Activated CD8-positive, alpha-beta T cell treated with anti-CD3 and anti-CD28 coated beads for 36 hours (primary cell): ENCODE data around the gene MTFMT. TPM values are rescaled to one million over a fixed set of nuclear protein-coding genes. Genes with fewer than 3 reads are reported as not detected.
A peak's percentile ranks its signal among the peaks of the same experiment; 100 is the strongest.
"Not testable (repeated sequence)": the region's sequence is repeated elsewhere in the genome, so short reads cannot be mapped to it uniquely, and the experiment has no call there.

ENCODE experiments used
- ATAC-seq: fragments of 200-7000 bp; cut with Tn5 transposase; one replicate; pipeline ENCODE4 v1.10.0; 2021; ENCODE audit warnings: mild to moderate bottlenecking, moderate library complexity
- CTCF ChIA-PET: fragments of 350-600 bp; sonication (Branson Sonifier 250); formaldehyde crosslinking; loops from one replicate; lab custom pipeline; 2021; ENCODE audit warnings: antibody characterized with exemption; lab: Charles Lee
- POLR2A ChIA-PET: fragments of 350-600 bp; sonication (Branson Sonifier 250); formaldehyde crosslinking; loops from one replicate; lab custom pipeline; 2021; ENCODE audit warnings: antibody characterized with exemption; lab: Charles Lee
- DNase-seq: peaks from one replicate; pipeline ENCODE4 v3.0.0-alpha.2; 2020
- H3K27ac Mint-ChIP-seq: one replicate; pipeline ENCODE4 v1.8.0; 2021; ENCODE audit warnings: mild to moderate bottlenecking, mixed read lengths
- H3K27me3 Mint-ChIP-seq: one replicate; pipeline ENCODE4 v1.8.0; 2021; ENCODE audit warnings: mixed read lengths
- H3K36me3 Mint-ChIP-seq: one replicate; pipeline ENCODE4 v1.8.0; 2021; ENCODE audit warnings: low read depth, mixed read lengths
- H3K4me1 Mint-ChIP-seq: one replicate; pipeline ENCODE4 v1.8.0; 2021; ENCODE audit warnings: low read depth, mixed read lengths
- H3K4me3 Mint-ChIP-seq: one replicate; pipeline ENCODE4 v1.8.0; 2021; ENCODE audit warnings: mild to moderate bottlenecking, moderate library complexity, mixed read lengths
- H3K9me3 Mint-ChIP-seq: one replicate; pipeline ENCODE4 v1.8.0; 2021; ENCODE audit warnings: mixed read lengths
- intact Hi-C: fragments of 100-400 bp; cut with micrococcal nuclease; formaldehyde crosslinking; loops from one replicate; pipeline ENCODE4 v1.10.0; 2022
- total RNA-seq, 2 experiments: library from RNA; stranded (reverse); gene quantifications; one replicate each; pipeline ENCODE4 v1.2.3, GENCODE V29; 2021
- TF ChIP-seq, protein P1 (sequence below): fragments of 200-600 bp; IDR thresholded peaks from one replicate; pipeline ENCODE4 v1.8.0; 2022; ENCODE audit warnings: antibody characterized with exemption, mild to moderate bottlenecking

The MTFMT gene
- total RNA-seq, 2 experiments from 2014 or later, result 19.7 to 21.0 TPM

DNA sequence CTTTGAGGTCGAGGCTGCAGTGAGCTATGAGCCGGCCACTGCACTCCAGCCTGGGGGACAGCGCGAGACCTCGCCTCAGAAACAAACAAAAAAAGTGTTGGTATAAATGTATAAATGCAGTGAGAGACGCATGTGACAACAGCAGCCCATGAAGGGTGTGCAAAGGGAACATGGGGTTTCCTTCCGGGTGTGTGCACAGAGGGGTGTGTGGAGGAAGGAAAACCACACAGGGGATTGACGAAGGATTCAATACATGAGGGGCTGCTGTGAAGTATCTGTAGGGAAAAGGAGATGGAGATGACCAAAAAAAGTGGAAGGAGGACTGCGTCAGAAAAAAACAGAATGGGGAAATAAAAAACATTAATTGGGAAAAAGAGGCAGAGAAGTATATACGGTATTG, 1.1 kb downstream of the MTFMT start:
- Mint-ChIP-seq H3K4me3 (peak overlapping the region; percentile 85), H3K27ac (peak overlapping the region; percentile 75), H3K27me3 (peaks cover 3% of the 10 kb centered on the region), H3K36me3 (peaks cover 29% of the 10 kb centered on the region), H3K9me3 (no peaks in the 10 kb centered on the region), H3K4me1 (peaks cover 16% of the 10 kb centered on the region)
- peak; percentile 10 for DNase-seq
- ATAC-seq, result no peak
- ChIA-PET CTCF (no interaction called here), POLR2A (no interaction called here)
- TF ChIP-seq, protein P1, sequence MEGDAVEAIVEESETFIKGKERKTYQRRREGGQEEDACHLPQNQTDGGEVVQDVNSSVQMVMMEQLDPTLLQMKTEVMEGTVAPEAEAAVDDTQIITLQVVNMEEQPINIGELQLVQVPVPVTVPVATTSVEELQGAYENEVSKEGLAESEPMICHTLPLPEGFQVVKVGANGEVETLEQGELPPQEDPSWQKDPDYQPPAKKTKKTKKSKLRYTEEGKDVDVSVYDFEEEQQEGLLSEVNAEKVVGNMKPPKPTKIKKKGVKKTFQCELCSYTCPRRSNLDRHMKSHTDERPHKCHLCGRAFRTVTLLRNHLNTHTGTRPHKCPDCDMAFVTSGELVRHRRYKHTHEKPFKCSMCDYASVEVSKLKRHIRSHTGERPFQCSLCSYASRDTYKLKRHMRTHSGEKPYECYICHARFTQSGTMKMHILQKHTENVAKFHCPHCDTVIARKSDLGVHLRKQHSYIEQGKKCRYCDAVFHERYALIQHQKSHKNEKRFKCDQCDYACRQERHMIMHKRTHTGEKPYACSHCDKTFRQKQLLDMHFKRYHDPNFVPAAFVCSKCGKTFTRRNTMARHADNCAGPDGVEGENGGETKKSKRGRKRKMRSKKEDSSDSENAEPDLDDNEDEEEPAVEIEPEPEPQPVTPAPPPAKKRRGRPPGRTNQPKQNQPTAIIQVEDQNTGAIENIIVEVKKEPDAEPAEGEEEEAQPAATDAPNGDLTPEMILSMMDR, result no peak
- intact Hi-C loops, result no loop called here

DNA sequence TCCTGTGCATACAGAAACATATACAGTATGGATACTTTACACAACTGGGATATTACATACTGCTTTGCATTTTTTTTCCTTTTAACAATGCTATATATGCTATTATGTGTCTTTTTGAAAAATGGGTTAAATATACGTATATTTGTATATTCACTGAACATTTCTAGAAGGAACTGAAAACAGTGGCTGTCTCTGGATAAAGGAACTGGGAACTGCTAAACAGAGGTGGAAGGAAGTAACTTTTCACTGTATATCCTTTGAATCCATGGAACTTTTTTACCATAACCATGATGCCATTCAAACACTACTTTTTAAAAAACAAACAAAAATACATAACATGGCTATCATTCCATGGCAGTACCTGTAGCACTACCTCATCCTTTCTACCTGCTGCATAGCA, 1.8 kb downstream of the MTFMT start:
- Mint-ChIP-seq H3K4me1 (peaks cover 13% of the 10 kb centered on the region), H3K36me3 (peaks cover 31% of the 10 kb centered on the region), H3K27ac (no peak overlapping the region), H3K9me3 (no peaks in the 10 kb centered on the region), H3K27me3 (peaks cover 3% of the 10 kb centered on the region), H3K4me3 (peak overlapping the region; percentile 85)
- intact Hi-C loops, result no loop called here
- ATAC-seq (no peak), DNase-seq (no peak)
- ChIA-PET POLR2A (no interaction called here), CTCF (no interaction called here)
- TF ChIP-seq, protein P1, result no peak

DNA sequence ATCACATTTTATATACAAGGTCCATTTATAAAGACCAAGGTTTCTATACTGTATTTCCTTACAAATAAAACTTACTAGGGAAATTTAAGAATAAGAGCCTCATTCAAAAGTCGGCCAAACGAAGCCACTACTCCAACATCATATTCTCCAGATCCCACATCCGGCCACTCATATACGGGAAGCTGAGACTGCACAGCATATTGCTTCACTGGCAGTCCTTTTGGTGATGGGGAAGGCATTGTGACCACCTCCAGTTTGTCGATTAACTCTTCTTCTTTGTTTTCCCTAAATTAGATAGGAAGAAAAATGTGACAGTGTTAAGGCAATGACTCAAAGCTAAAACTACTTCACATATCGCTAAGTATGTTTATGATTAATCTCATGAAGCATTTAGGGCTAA, 2.7 kb downstream of the MTFMT start:
- ATAC-seq (no peak), DNase-seq (no peak)
- H3K9me3 Mint-ChIP-seq, result no peaks in the 10 kb centered on the region
- CTCF ChIA-PET, result no interaction called here
- no peak overlapping the region for H3K4me3 Mint-ChIP-seq
- TF ChIP-seq, protein P1, result no peak
- H3K27me3 Mint-ChIP-seq, result peaks cover 3% of the 10 kb centered on the region
- H3K36me3 Mint-ChIP-seq, result peaks cover 31% of the 10 kb centered on the region
- H3K27ac Mint-ChIP-seq, result no peak overlapping the region
- intact Hi-C loops, result no loop called here
- H3K4me1 Mint-ChIP-seq, result peaks cover 13% of the 10 kb centered on the region
- POLR2A ChIA-PET, result no interaction called here

DNA sequence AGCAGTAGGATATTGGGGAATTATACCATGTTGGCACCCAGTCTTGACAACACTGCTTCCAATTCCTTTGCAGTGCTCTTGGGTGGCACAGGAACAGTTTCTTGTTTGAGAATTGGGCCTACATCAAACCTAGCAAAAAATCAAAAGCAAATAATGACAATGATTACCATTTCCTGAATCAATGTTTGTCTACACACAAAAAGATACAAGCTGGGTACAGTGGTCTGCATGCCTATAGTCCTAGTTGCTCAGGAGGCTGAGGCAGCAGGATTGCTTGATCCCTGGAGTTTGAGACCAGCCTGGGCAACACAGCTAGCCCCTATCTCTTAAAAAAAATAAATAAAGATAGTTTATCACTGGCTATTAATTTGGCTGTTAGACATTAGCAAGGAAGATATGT, 8.0 kb downstream of the MTFMT start:
- ATAC-seq, result no peak
- ChIA-PET POLR2A (no interaction called here), CTCF (no interaction called here)
- intact Hi-C loops, result no loop called here
- no peaks in the 10 kb centered on the region for H3K9me3 Mint-ChIP-seq
- H3K27ac Mint-ChIP-seq, result no peak overlapping the region
- no peak for DNase-seq
- H3K4me1 Mint-ChIP-seq, result no peaks in the 10 kb centered on the region
- TF ChIP-seq, protein P1, result no peak
- no peaks in the 10 kb centered on the region for H3K27me3 Mint-ChIP-seq
- no peak overlapping the region for H3K4me3 Mint-ChIP-seq
- H3K36me3 Mint-ChIP-seq, result peaks cover 46% of the 10 kb centered on the region

DNA sequence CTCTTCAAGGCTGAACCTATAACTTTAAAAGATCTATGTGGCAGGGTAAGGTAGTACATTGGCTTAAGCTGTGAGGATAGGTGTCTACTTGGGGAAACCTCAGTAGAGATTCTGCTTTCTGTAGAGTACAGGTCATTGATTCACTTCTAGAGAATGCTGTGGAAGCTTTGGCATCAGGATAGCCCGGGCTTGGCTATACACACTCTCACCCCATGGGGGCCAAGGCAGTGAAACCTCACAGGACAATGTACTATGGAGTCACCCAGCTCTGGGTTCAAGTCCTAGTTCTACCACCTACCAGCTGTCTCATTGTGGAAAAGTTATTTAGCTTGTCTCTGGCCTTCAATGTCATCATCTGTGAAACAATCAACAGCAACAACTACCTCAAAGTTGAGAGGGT, 9.0 kb downstream of the MTFMT start:
- intact Hi-C loops, result no loop called here
- TF ChIP-seq, protein P1, result no peak
- no peak overlapping the region for H3K27ac Mint-ChIP-seq
- no peaks in the 10 kb centered on the region for H3K27me3 Mint-ChIP-seq
- H3K4me3 Mint-ChIP-seq, result no peak overlapping the region
- ATAC-seq, result no peak
- ChIA-PET CTCF (interaction anchor here (0.9 to 1.5 kb wide), 2 partner anchors 26 to 61 kb away, joined by 3 to 4 read pairs; no protein-coding TSS in a partner anchor), POLR2A (interaction anchor here (0.6 kb wide), 1 partner anchor 352 kb away, joined by 3 read pairs; no protein-coding TSS in a partner anchor)
- H3K4me1 Mint-ChIP-seq, result no peaks in the 10 kb centered on the region
- no peak for DNase-seq
- no peaks in the 10 kb centered on the region for H3K9me3 Mint-ChIP-seq
- peaks cover 44% of the 10 kb centered on the region for H3K36me3 Mint-ChIP-seq

DNA sequence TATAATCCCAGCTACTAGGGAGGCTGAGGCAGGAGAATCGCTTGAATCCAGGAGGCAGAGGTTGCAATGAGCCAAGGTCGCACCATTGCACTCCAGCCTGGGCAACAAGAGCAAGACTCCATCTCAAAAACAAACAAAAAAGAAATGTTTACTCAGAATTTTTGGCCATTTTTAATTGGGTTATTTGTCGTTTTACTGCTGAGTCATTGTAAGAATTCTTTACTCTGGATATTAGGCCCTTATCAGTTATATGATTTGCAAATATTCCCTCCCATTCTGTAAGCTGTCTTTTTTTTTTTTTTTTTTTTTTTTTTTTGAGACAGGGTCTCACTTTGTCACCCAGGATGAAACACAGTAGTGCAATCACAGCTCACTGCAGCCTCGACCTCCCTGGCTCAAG, 18.2 kb downstream of the MTFMT start:
- H3K4me3 Mint-ChIP-seq, H3K27ac Mint-ChIP-seq, H3K9me3 Mint-ChIP-seq, H3K27me3 Mint-ChIP-seq, H3K4me1 Mint-ChIP-seq, intact Hi-C loops, DNase-seq, ATAC-seq: not testable (repeated sequence)
- H3K36me3 Mint-ChIP-seq, result peaks cover 44% of the 10 kb centered on the region
- ChIA-PET CTCF (interaction anchor here (0.8 kb wide), 1 partner anchor 75 kb away, joined by 3 read pairs; no protein-coding TSS in a partner anchor), POLR2A (interaction anchor here (0.6 to 1.1 kb wide), 2 partner anchors 27 to 31 kb away, joined by 3 read pairs; no protein-coding TSS in a partner anchor)
